H7 (cell line): ENCODE data around the gene ADGRV1. TPM values are rescaled to one million over a fixed set of nuclear protein-coding genes. Genes with fewer than 3 reads are reported as not detected.
"Not testable (repeated sequence)": the region's sequence is repeated elsewhere in the genome, so short reads cannot be mapped to it uniquely, and the experiment has no call there.

Experiments used
- DNase-seq: peaks from one replicate; pipeline ENCODE4 v3.0.0; 2012
- H3K27me3 ChIP-seq: 2 replicates; pipeline ENCODE4 v1.6.0; 2011; ENCODE audit warnings: mild to moderate bottlenecking, low read length; ENCODE audit not compliant: control insufficient read depth, insufficient read depth
- H3K36me3 ChIP-seq: replicated peaks from 2 replicates; pipeline ENCODE4 v1.5.1; 2011; ENCODE audit warnings: low read length; ENCODE audit not compliant: control insufficient read depth, insufficient read depth
- H3K4me3 ChIP-seq: 2 replicates; pipeline ENCODE4 v1.5.1; 2011; ENCODE audit warnings: low read depth, mild to moderate bottlenecking, control low read depth, low read length, moderate library complexity; ENCODE audit not compliant: insufficient read depth
- total RNA-seq: library from RNA; depleted of rRNA; stranded (reverse); fragments of >200 nt; shearing (Covaris generic); gene quantifications from 2 replicates; pipeline ENCODE4 v1.2.3, GENCODE V29; 2014

ADGRV1 gene
- total RNA-seq, 1 experiment from 2014 or later: 28.8 TPM

DNA sequence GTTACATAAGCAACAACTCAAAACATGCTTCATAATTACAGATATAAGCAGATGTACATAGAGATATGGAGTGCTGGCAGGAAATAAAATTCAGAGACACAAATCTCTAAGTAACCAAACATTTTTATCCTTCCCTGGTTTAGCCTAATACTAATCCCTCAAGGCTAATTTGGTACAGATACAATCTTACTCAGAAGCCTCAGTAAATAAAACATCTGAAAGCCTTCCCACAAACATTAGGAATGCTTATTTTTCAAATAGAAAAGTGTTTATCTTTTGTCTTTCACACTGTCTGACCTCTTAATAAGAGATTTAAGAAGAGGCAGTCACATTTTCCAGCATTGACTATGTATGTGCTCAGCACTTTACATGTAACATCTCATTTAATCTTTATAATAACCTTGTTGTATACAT, 425.1 kb downstream of the ADGRV1 start:
- no peaks in the 10 kb centered on the region for H3K36me3 ChIP-seq
- H3K4me3 ChIP-seq: no peak overlapping the region
- DNase-seq: no peak
- H3K27me3 ChIP-seq: no peaks in the 10 kb centered on the region

DNA sequence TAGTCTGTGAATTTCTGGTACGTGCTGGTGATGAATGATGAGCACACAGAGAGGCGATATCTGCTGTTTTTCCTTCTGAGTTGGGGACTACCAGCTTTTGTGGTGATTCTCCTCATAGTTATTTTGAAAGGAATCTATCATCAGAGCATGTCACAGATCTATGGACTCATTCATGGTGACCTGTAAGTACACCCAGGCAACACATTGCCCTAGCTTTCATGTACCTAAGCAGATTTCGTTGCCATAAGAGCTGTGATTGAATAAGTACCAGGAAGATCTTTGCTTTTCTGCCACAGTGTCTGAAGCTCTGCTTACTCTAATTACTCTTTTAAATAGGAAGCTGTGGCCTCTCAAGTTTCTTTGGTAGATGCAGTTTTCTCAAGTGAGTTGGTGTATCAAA, 426.7 kb downstream of the ADGRV1 start:
- Histone ChIP-seq H3K36me3 (no peaks in the 10 kb centered on the region), H3K4me3 (no peak overlapping the region), H3K27me3 (no peaks in the 10 kb centered on the region)
- DNase-seq: no peak

DNA sequence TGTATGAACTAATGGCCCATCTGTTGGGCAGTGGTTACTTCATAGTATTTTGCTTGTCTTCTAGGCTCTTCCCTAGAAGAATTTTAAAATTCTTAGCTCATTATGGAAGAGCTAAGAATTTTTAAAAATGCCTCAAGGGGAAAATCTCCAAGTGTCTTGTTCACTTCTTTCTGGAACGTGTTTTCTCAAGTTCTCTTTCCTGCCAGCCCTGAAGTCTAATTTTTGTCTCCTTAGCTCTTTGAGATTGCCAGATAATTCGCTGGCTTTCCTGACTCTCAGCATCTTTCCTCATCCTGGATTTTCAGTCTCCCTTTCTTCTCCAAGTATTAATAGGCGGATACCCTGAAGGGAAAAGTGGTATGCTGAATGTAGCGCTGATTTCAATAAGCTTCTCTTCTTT, 429.1 kb downstream of the ADGRV1 start:
- Histone ChIP-seq H3K4me3 (no peak overlapping the region), H3K27me3 (no peaks in the 10 kb centered on the region), H3K36me3 (no peaks in the 10 kb centered on the region)
- DNase-seq: no peak

DNA sequence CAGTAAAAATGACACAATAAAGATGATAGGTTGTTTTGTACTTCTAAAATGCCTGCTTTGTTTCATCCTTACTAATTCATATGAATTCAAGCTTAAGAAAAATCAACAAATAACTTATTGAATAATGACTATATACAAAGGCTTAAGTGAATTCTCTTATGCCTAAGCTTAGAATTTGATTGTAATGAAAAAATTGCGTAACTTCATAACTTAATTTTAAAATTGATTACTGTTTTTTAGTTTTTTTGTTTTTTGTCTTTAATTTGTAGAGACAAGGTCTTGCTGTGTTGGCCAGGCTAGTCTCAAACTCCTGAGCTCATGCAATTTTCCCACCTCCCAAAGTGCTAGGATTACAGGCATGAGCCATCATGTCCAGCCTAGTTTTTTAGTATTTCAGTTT, 432.6 kb downstream of the ADGRV1 start:
- Histone ChIP-seq H3K4me3 (no peak overlapping the region), H3K27me3 (no peaks in the 10 kb centered on the region), H3K36me3 (no peaks in the 10 kb centered on the region)
- DNase-seq: no peak

DNA sequence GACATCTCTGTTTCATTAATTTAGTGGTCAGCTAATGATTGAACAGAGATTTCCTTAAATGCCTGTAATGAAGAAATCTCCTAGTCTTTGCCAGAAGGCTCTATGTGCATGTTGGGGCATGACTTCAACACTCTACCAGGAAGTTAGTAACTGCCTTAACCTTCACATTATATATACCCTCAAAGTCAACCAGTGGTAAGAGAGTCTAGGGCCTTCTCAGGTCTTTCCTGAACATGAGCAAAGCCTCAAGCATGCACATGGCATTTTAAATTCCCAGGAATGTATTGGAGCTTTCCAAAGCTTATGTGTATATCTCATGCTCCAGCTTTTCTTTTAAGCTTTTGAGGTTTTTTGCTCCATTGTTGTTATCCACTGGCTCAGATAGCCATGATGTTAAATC, 436.2 kb downstream of the ADGRV1 start:
- Histone ChIP-seq H3K36me3 (no peaks in the 10 kb centered on the region), H3K4me3 (no peak overlapping the region), H3K27me3 (no peaks in the 10 kb centered on the region)
- DNase-seq: no peak

DNA sequence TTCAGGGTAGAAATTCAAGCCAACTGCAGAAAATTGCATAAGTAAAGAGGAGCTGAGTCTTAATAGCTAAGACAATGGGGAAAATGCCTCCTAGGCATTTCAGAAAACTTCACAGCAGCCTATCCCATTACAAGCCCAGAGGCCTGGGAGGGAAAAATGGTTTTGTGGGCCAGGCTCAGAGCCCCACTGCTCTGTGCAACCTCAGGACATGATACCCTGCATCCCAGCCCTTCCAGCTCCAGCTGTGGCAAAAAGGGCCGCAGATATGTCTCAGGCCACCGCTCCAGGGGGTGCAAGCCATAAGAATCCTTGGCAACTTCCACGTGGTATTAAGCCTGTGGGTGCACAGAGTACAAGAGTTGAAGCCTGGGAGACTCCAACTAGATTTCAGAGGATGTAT, 437.5 kb downstream of the ADGRV1 start:
- Histone ChIP-seq H3K27me3 (no peaks in the 10 kb centered on the region), H3K36me3 (no peaks in the 10 kb centered on the region), H3K4me3 (no peak overlapping the region)
- no peak for DNase-seq

DNA sequence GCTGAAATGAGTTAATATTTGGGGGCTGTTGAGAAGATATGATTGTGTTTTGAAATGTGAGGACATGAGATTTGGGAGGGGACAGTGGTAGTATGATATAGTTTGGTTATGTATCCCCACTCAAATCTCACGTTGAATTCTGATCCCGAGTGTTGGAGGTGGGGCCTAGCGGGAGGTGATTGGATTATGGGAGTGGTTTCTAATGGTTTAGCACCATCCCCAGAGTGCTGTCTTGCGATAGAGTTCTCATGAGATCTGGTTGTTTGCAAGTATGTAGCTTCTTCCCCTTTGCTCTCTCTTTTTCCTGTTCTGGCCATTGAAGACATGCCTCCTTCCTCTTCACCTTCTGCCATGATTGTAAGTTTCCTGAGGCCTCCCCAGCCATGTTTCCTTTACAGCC, 438.5 kb downstream of the ADGRV1 start:
- no peak for DNase-seq
- Histone ChIP-seq H3K36me3 (no peaks in the 10 kb centered on the region), H3K4me3 (no peak overlapping the region), H3K27me3 (no peaks in the 10 kb centered on the region)

DNA sequence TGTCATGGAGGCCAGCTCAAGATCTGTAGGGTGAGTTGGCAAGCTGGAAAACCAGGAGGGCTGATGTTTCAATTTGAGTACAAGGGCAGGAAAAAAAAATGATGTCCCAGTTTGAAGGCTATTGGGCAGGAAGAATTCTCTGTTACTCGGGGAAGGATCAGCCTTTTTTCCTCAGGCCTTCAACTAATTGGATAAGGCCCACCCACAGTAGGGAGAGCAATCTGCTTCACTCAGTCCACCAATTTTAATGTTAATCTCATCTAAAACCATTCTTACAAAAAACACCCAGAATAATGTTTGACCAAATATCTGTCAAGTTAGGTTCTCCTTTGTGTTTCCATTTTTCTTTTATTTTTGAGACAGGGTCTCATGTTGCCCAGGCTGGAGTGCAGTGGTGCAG, 442.1 kb downstream of the ADGRV1 start:
- Histone ChIP-seq H3K4me3 (no peak overlapping the region), H3K27me3 (no peaks in the 10 kb centered on the region), H3K36me3 (no peaks in the 10 kb centered on the region)
- no peak for DNase-seq

DNA sequence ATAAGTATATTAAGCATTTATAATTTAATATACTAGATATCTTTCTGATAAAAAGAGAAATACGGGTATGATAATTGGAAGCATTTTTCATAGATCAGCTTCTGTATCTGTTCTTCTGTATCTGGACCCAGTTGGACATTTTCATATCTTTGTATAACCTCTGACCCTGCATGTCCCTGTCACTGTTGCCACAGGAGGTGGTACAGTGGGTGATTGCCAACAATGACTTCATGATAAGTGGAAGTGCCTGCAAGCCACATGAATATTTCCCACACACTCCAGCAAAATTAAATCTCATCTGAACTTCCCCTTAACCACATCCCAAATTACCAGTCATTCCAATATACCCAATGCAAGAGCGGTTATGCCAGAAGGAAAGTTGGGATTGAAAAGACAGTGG, 448.1 kb downstream of the ADGRV1 start:
- no peak overlapping the region for H3K4me3 ChIP-seq
- no peaks in the 10 kb centered on the region for H3K36me3 ChIP-seq
- H3K27me3 ChIP-seq: no peaks in the 10 kb centered on the region
- no peak for DNase-seq

DNA sequence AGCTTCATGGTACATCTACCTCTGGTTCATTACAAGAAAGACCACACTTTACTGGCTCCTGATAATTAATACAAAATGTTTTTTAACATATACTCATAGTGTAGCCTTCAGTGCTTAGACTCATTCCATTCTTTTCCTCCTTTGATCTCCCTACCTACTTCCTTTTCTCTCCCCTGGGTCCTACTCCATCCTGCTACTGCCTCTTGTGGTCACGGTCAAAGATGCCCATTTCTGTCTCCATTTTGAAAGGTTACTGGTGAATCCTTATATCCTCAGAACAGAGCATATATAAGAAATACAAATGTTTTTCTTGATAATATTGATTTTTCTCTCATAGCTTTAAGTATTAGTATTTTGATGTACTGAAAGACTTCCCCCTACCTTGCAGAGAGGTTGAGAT, 448.7 kb downstream of the ADGRV1 start:
- Histone ChIP-seq H3K4me3 (no peak overlapping the region), H3K27me3 (no peaks in the 10 kb centered on the region), H3K36me3 (no peaks in the 10 kb centered on the region)
- no peak for DNase-seq

DNA sequence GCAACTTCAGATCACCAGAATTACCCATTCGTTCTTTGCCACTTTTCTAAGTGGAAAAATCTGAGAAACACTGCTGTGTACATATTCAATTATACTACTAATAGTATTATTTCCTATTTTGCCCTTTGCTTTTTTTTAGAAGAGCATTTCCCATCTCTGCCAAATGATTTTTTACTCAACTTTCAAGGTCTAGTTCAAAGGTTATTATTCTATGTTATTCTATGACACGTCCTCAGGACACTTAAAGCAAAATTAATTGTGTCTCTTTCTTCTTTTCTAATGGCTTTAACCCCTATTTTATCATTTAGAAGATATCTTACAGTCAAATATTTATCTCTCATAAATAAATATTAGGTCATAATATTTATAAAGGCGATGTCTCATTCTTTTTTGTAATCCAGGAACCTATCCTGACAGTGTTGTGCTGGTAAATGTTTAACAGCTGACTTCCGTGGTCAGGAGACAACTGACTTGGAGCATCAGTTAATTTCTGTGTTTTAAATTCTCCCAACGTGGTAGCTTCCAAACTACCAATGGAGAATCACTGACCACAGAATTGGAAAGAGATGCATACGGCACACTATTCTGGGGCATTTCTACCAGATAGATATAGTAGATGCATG, 449.3 kb downstream of the ADGRV1 start:
- Histone ChIP-seq H3K4me3 (no peak overlapping the region), H3K27me3 (no peaks in the 10 kb centered on the region), H3K36me3 (no peaks in the 10 kb centered on the region)
- no peak for DNase-seq

DNA sequence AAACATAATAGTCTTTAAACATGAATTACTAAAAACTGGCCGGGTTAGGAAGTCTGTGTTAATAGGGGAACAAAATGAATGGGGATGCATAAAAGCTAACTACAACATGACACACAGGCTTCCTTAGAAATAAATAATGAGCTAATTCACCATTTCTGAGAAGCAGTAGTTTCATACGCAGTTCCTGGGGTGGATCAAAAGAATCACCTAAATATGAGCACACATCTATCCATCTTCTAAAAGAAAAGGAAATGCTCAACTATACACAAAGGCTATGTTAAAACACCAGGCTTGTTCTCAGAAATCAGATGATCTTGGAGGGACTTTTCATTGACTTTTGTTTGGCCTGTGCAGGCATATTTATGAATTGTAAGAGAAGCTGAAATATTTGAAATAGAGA, 451.5 kb downstream of the ADGRV1 start:
- Histone ChIP-seq H3K4me3 (no peak overlapping the region), H3K36me3 (no peaks in the 10 kb centered on the region), H3K27me3 (no peaks in the 10 kb centered on the region)
- no peak for DNase-seq

DNA sequence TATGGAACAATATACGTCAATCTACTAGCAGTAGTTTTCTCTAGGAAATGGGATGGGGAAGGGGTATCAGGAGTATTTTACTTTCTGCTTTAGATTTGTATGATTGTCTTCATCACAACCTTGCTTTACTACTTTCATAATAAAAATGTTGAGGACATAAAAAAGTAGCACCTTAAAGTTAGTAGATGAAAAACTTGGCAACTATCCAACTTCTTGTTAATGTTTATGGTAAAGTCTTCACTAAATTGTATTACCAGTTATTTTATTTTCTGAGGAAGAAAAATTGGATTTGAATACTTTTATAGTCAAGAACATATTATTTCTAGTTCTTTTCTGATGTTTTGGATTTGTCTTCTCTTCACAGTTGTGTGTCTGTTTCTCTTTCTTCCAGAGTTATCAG, 452.4 kb downstream of the ADGRV1 start:
- Histone ChIP-seq H3K4me3 (no peak overlapping the region), H3K27me3 (no peaks in the 10 kb centered on the region), H3K36me3 (no peaks in the 10 kb centered on the region)
- DNase-seq: no peak

DNA sequence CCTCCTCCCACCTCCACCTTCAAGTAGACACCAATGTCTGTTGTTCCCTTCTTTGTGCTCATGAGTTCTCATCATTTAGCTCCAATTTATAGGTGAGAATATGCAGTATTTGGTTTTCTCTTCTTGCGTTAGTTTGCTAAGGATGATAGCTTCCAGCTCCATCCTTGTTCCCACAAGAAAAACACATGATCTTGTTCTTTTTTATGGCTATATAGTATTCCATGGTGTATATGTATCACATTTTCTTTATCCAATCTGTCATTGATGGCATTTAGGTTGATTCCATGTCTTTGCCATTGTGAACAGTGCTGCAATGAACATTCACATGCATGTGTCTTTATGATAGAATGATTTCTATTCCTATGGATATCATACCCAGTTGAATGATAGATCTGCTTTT, 454.3 kb downstream of the ADGRV1 start:
- H3K36me3 ChIP-seq, H3K27me3 ChIP-seq, DNase-seq, H3K4me3 ChIP-seq: not testable (repeated sequence)

DNA sequence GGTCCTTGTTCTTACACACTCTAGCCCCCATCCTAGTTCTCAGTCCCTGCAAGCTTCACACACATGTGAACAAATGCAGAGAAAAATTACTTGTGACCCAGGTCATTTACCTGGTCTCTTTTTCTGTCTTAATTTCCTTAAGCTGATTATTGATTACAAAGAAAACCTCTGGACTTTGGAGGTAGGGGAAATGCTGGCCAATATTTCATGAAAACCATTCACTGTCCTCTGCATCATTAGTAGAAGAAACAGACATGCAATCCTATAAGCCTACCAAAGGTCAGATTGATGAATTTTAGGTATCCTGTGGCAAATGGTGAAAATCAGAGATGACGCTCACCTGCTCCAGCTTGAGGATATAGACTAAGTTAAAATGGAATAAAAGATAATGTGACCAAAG, 457.7 kb downstream of the ADGRV1 start:
- no peak for DNase-seq
- no peak overlapping the region for H3K4me3 ChIP-seq
- H3K27me3 ChIP-seq: no peaks in the 10 kb centered on the region
- no peaks in the 10 kb centered on the region for H3K36me3 ChIP-seq
